Activated naive CD8-positive, alpha-beta T cell (primary cell): Measurements from ENCODE around the gene TEKT4.
"Not testable (repeated sequence)": the region's sequence is repeated elsewhere in the genome, so short reads cannot be mapped to it uniquely, and the experiment has no call there.

ENCODE experiments used
- H3K27ac Mint-ChIP-seq: one replicate; pipeline ENCODE4 v1.8.0; 2021; ENCODE audit warnings: mixed read lengths
- H3K27me3 Mint-ChIP-seq: one replicate; pipeline ENCODE4 v1.8.0; 2021; ENCODE audit warnings: mixed read lengths
- H3K36me3 Mint-ChIP-seq: one replicate; pipeline ENCODE4 v1.8.0; 2021; ENCODE audit warnings: mixed read lengths
- H3K4me1 Mint-ChIP-seq: one replicate; pipeline ENCODE4 v1.8.0; 2021; ENCODE audit warnings: low read depth, mixed read lengths
- H3K4me3 Mint-ChIP-seq: one replicate; pipeline ENCODE4 v1.8.0; 2021; ENCODE audit warnings: mild to moderate bottlenecking, mixed read lengths
- H3K9me3 Mint-ChIP-seq: one replicate; pipeline ENCODE4 v1.8.0; 2021; ENCODE audit warnings: low read depth, mixed read lengths

Gene TEKT4

GRCh38 chr2:94873362-94874276, 2.4 kb downstream of the TEKT4 start:
- no peak overlapping the region for H3K4me3 Mint-ChIP-seq
- no peaks in the 10 kb centered on the region for H3K36me3 Mint-ChIP-seq
- H3K27me3 Mint-ChIP-seq, result peaks cover 5% of the 10 kb centered on the region
- H3K27ac Mint-ChIP-seq, result no peak overlapping the region
- no peaks in the 10 kb centered on the region for H3K9me3 Mint-ChIP-seq
- no peaks in the 10 kb centered on the region for H3K4me1 Mint-ChIP-seq

- no peaks in the 10 kb centered on the region for H3K4me1 Mint-ChIP-seq
- no peaks in the 10 kb centered on the region for H3K36me3 Mint-ChIP-seq
- no peak overlapping the region for H3K27ac Mint-ChIP-seq
- H3K4me3 Mint-ChIP-seq, result no peak overlapping the region
- peaks cover 5% of the 10 kb centered on the region for H3K27me3 Mint-ChIP-seq
- no peaks in the 10 kb centered on the region for H3K9me3 Mint-ChIP-seq
Observed at GRCh38 chr2:94874277-94874997, 3.2 kb downstream of the TEKT4 start.

- H3K4me3 Mint-ChIP-seq, result no peak overlapping the region
- no peaks in the 10 kb centered on the region for H3K36me3 Mint-ChIP-seq
- no peaks in the 10 kb centered on the region for H3K4me1 Mint-ChIP-seq
- H3K9me3 Mint-ChIP-seq, result no peaks in the 10 kb centered on the region
- H3K27ac Mint-ChIP-seq, result no peak overlapping the region
- H3K27me3 Mint-ChIP-seq, result peaks cover 5% of the 10 kb centered on the region
Observed at GRCh38 chr2:94875064-94875819, 4.0 kb downstream of the TEKT4 start.

DNA sequence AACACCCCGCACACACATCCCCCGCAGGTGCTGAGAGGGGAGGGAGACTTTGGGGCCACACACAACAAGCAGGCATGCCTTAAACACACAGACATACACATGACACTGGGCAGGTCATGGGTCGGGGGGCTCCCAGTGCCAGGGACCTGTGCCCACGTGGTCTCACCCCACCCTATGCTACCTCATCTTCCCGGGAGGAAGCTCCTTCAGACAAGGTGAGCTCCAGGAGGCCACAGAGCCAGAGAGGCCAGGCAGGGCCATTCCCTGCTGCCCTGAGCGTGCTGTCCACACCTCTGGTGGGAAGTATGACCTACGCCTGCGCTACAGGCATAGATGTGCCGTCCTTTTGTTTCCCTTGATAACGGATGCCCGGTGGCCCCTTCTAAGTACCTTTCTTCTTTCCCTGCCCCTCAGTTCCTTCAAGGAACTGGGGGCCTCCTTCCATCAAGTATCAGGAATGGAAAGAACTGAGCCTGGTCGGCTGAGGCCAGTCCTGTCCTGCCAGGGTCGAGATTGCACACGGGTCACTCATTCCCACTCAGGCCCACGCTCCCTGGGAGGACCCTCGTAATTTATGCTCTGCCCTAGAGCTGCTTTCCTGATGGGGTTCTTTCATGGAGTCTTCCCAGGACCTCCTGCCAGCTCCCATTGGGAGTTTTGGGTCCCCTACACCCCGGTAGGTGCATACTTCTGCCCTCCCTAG, 4.7 kb downstream of the TEKT4 start:
- Mint-ChIP-seq H3K4me3 (no peak overlapping the region), H3K27me3 (peaks cover 5% of the 10 kb centered on the region), H3K36me3 (no peaks in the 10 kb centered on the region), H3K9me3 (no peaks in the 10 kb centered on the region), H3K4me1 (no peaks in the 10 kb centered on the region), H3K27ac (no peak overlapping the region)

GRCh38 chr2:94876523-94876863, 5.3 kb downstream of the TEKT4 start:
- Mint-ChIP-seq H3K4me3 (no peak overlapping the region), H3K27ac (no peak overlapping the region), H3K27me3 (peaks cover 5% of the 10 kb centered on the region), H3K4me1 (no peaks in the 10 kb centered on the region), H3K36me3 (no peaks in the 10 kb centered on the region), H3K9me3 (no peaks in the 10 kb centered on the region)

DNA sequence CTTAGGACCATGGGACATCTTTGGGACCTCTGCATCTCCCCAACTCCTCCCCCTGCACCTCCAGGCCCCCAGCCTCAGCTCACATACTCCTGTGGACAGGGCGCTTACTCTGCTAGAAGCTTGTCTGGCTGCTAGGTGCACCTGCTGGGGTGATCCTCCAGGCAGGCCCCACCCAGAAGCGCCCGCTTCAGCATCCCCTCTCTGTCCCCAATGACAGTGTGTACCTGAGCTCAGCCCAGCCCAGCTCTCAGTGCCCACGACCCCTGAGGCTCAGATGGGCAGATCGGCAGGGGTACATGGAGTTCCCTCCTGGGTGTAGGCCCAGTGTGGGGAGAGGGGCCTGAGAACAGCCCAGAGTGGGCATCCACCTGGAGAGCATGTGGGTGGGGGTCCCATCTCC, 5.9 kb downstream of the TEKT4 start:
- no peak overlapping the region for H3K4me3 Mint-ChIP-seq
- peaks cover 5% of the 10 kb centered on the region for H3K27me3 Mint-ChIP-seq
- H3K9me3 Mint-ChIP-seq, result no peaks in the 10 kb centered on the region
- H3K36me3 Mint-ChIP-seq, result no peaks in the 10 kb centered on the region
- H3K4me1 Mint-ChIP-seq, result no peaks in the 10 kb centered on the region
- no peak overlapping the region for H3K27ac Mint-ChIP-seq

DNA sequence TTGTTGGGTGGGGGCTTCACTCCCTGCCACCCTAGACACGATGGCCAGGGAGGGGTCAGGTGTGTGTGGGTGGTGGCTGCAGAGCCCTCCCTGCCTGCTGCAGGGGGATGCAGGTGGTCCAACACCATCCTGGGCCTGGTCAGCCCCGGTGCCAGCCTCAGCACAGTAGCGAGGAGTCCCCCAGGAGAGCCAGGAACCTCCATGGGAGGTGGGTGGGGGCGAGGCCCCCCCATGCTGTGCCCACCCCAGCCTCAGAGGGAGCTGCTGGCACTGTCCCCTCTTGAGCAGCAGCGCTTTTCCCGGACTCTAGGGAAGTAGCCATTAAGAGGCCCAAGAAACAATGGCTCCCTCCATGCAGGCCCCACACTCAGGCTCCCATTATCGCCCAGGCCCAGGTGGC, 7.3 kb downstream of the TEKT4 start:
- H3K36me3 Mint-ChIP-seq, H3K27ac Mint-ChIP-seq, H3K4me3 Mint-ChIP-seq, H3K27me3 Mint-ChIP-seq, H3K4me1 Mint-ChIP-seq, H3K9me3 Mint-ChIP-seq: not testable (repeated sequence)

GRCh38 chr2:94879314-94879981, 8.2 kb downstream of the TEKT4 start:
- no peaks in the 10 kb centered on the region for H3K9me3 Mint-ChIP-seq
- H3K4me1 Mint-ChIP-seq, result no peaks in the 10 kb centered on the region
- H3K4me3 Mint-ChIP-seq, result no peak overlapping the region
- H3K27me3 Mint-ChIP-seq, result peaks cover 1% of the 10 kb centered on the region
- H3K36me3 Mint-ChIP-seq, result no peaks in the 10 kb centered on the region
- no peak overlapping the region for H3K27ac Mint-ChIP-seq

- peaks cover 5% of the 10 kb centered on the region for H3K9me3 Mint-ChIP-seq
- H3K36me3 Mint-ChIP-seq, result no peaks in the 10 kb centered on the region
- peaks cover 1% of the 10 kb centered on the region for H3K27me3 Mint-ChIP-seq
- H3K27ac Mint-ChIP-seq, result no peak overlapping the region
- H3K4me1 Mint-ChIP-seq, result no peaks in the 10 kb centered on the region
- no peak overlapping the region for H3K4me3 Mint-ChIP-seq
Observed at GRCh38 chr2:94879982-94880377, 8.8 kb downstream of the TEKT4 start.

DNA sequence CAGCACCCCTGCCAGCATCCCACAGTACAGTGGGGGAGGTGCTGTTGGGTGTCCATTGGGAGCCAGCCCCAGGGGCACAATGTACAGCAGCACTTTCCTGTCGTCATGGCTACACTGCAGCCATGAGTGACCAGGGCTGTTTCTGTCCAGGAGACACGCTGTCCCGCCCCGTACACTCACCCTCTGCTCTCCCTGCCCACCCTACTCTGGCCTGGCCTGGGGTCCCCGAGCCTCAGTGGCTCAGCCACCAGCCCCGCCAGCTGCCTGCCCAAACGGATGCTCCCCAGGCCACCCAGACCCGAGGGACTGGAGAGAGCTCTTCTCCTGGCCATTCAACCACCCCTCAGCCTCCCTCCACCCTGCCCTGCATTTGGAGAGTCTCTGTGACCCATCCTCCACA, 9.3 kb downstream of the TEKT4 start:
- H3K27ac Mint-ChIP-seq, result no peak overlapping the region

DNA sequence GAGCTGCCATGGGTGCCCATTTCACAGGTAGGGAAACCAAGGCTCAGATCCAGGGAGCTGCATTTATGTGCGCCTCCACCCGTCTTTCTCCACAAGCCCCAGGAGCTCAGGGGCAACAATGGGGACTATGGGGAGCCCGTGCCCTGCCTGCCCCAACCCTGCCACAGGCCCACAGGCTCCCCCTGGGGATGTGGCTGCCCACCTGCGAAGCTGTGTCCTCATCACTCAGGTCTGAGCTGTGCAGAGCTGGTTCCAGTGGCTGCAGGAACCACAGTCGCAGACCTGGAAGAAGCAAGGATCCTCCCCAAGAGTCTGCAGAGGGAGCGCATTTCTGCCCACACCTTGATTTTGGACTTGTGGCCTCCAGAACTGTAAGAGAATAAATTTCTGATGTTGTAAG, 9.8 kb downstream of the TEKT4 start:
- peaks cover 8% of the 10 kb centered on the region for H3K9me3 Mint-ChIP-seq
- H3K27me3 Mint-ChIP-seq, result peaks cover 3% of the 10 kb centered on the region
- H3K4me3 Mint-ChIP-seq, result no peak overlapping the region
- no peaks in the 10 kb centered on the region for H3K4me1 Mint-ChIP-seq
- H3K36me3 Mint-ChIP-seq, result no peaks in the 10 kb centered on the region
- H3K27ac Mint-ChIP-seq, result no peak overlapping the region

More for the DNA sequence above, 9.3 kb downstream of the TEKT4 start:
- peaks cover 8% of the 10 kb centered on the region for H3K9me3 Mint-ChIP-seq
- H3K27me3 Mint-ChIP-seq, result peaks cover 4% of the 10 kb centered on the region
- no peaks in the 10 kb centered on the region for H3K36me3 Mint-ChIP-seq
- H3K4me3 Mint-ChIP-seq, result no peak overlapping the region
- H3K4me1 Mint-ChIP-seq, result no peaks in the 10 kb centered on the region

- H3K4me3 Mint-ChIP-seq, result no peak overlapping the region
- peaks cover under 1% of the 10 kb centered on the region for H3K9me3 Mint-ChIP-seq
- no peaks in the 10 kb centered on the region for H3K36me3 Mint-ChIP-seq
- peaks cover 14% of the 10 kb centered on the region for H3K27me3 Mint-ChIP-seq
- H3K4me1 Mint-ChIP-seq, result no peaks in the 10 kb centered on the region
- H3K27ac Mint-ChIP-seq, result no peak overlapping the region
Observed at GRCh38 chr2:94890234-94890633, 19.0 kb downstream of the TEKT4 start.

- not testable (repeated sequence) for H3K4me3 Mint-ChIP-seq, H3K4me1 Mint-ChIP-seq, H3K9me3 Mint-ChIP-seq, H3K36me3 Mint-ChIP-seq, H3K27ac Mint-ChIP-seq
- H3K27me3 Mint-ChIP-seq, result peaks cover 18% of the 10 kb centered on the region
Observed at GRCh38 chr2:94895273-94895672, 24.0 kb downstream of the TEKT4 start.

DNA sequence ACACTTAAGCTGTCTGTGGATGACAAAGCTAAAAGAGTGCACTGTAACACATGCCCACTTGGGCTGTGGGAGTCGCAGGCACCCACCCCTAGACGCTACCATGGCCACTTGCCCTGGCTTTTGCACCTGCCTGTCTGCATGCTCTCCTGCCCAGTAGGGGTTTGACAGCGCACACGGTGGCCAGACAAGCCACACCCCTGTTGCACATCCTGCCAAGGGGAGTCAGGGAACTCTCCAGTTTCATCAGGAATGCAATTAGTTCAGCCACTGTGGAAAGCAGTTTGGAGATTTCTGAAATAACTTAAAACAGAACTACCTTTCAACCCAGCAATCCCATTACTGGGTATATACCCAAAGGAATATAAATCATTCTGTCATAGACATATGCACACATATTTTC, 35.7 kb downstream of the TEKT4 start:
- not testable (repeated sequence) for H3K9me3 Mint-ChIP-seq, H3K4me3 Mint-ChIP-seq, H3K4me1 Mint-ChIP-seq, H3K36me3 Mint-ChIP-seq, H3K27ac Mint-ChIP-seq
- H3K27me3 Mint-ChIP-seq, result peaks cover 14% of the 10 kb centered on the region
